Measurements from ENCODE around the gene PXMP2. TPM values are rescaled to one million over a fixed set of nuclear protein-coding genes. Genes with fewer than 3 reads are reported as not detected.

The PXMP2 gene
- total RNA-seq, 2 donors from 2014 or later, result 37.2 to 39.7 TPM

DNA sequence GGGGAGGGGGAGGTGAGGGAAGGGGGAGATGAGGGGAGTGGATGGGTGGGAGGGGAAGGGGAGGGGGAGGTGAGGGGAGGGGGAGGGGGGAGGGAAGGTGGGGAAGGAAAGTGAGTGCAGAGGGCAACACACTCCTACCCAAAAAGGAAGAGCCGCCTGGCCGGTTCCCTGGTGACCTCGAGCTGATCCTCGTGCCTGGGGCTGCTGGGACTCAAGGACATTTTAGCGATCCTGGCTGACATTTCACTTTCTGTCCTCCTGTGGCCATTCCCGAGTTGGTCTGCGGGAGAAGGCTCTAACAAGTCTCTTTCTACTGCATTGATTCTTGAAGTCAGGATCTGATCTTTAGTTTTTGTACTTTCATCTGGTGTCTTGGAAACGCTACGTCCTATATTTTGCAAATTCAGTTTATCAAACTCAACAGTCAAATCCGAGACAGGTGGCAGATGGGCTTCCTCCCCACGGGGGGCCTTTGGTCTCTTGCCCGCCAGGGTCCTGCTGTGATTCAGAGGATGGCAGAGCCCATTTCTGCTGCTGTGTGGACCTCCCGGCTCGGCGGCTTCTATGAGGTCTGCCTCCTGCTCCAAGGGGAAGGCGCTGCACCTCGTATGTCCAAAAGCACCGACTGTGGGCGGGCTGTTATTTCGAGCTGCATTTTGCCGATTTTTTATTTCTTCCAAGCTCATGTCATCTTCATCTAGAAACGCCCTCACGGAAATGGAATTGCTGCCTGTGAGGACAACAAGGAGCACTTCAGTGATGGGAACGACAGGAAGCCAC is 42.3 kb downstream of the PXMP2 start:
- Histone ChIP-seq H3K27ac (no peak overlapping the region), H3K4me1 (no peaks in the 10 kb centered on the region), H3K9me3 (no peaks in the 10 kb centered on the region), H3K27me3 (no peaks in the 10 kb centered on the region), H3K4me3 (no peak overlapping the region), H3K36me3 (replicated peaks in 1 of 2; ENCODE audit: insufficient read depth in 1 of 2, low read depth in 2 of 2) (peaks cover 4 to 54% of the 10 kb centered on the region in 2 donors)
- WGBS, 2 donors, result 86 to 89% methylated on average over 23 to 24 of the region's 24 CpGs
- intact Hi-C loops (cut with DNase I), result no loop called here
- no peak for TF ChIP-seq POLR2A (IDR thresholded peaks at IDR 0.05)
- TF ChIP-seq, protein P1, sequence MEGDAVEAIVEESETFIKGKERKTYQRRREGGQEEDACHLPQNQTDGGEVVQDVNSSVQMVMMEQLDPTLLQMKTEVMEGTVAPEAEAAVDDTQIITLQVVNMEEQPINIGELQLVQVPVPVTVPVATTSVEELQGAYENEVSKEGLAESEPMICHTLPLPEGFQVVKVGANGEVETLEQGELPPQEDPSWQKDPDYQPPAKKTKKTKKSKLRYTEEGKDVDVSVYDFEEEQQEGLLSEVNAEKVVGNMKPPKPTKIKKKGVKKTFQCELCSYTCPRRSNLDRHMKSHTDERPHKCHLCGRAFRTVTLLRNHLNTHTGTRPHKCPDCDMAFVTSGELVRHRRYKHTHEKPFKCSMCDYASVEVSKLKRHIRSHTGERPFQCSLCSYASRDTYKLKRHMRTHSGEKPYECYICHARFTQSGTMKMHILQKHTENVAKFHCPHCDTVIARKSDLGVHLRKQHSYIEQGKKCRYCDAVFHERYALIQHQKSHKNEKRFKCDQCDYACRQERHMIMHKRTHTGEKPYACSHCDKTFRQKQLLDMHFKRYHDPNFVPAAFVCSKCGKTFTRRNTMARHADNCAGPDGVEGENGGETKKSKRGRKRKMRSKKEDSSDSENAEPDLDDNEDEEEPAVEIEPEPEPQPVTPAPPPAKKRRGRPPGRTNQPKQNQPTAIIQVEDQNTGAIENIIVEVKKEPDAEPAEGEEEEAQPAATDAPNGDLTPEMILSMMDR (IDR thresholded peaks at IDR 0.05), result no peak
- ATAC-seq (no peak), DNase-seq (no peak)

DNA sequence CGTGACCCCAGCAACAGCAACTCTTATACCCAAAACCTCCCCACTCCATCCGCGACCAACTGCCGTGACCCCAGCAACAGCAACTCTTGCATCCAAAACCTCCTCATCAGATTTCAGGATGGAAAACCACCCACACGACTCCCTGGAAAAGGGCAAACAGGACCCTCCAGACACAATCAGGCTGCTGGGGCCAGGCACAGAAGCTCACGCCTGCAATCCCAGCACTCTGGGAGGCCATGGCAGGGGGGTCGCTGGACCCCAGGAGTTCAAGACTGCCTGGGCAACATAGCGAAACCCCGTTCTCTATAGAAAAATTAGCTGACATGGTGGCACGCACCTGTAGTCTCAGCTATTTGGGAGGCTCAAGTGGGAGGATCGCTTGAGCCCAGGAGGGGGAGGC is 43.0 kb downstream of the PXMP2 start:
- Histone ChIP-seq H3K36me3 (replicated peaks in 1 of 2; ENCODE audit: insufficient read depth in 1 of 2, low read depth in 2 of 2) (peaks cover 7 to 56% of the 10 kb centered on the region in 2 donors), H3K4me3 (no peak overlapping the region), H3K27ac (no peak overlapping the region), H3K4me1 (no peaks in the 10 kb centered on the region), H3K9me3 (no peaks in the 10 kb centered on the region), H3K27me3 (no peaks in the 10 kb centered on the region)
- TF ChIP-seq, protein P1 (IDR thresholded peaks at IDR 0.05), result no peak
- no peak for TF ChIP-seq POLR2A (IDR thresholded peaks at IDR 0.05)
- intact Hi-C loops (cut with DNase I), result no loop called here
- DNase-seq (no peak), ATAC-seq (no peak)
- WGBS, 2 donors, result 96 to 97% methylated on average over 9 to 11 of the region's 11 CpGs

DNA sequence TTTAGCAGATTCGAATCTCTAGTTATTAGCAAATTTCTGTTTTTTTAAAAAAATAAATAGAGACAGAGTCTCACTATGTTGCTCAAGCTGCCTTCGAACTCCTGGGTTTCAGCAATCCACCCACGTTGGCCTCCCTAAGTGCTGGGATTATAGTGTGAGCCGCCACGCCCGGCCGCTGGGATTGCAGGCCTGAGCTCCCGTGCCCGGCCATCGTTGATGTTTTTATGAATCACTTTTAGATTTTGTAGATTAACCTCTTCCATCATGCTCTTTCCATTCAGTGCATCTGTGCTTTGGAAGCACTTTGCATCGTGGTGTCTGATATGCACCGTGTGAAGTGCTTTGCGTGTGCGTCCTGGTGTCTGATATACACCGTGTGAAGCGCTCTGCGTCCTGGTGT is 44.2 kb downstream of the PXMP2 start:
- Histone ChIP-seq H3K9me3 (no peaks in the 10 kb centered on the region), H3K4me3 (no peak overlapping the region), H3K27me3 (no peaks in the 10 kb centered on the region), H3K36me3 (replicated peaks in 1 of 2; ENCODE audit: insufficient read depth in 1 of 2, low read depth in 2 of 2) (peaks cover 11 to 52% of the 10 kb centered on the region in 2 donors), H3K4me1 (no peaks in the 10 kb centered on the region), H3K27ac (no peak overlapping the region)
- no peak for TF ChIP-seq POLR2A (IDR thresholded peaks at IDR 0.05)
- ATAC-seq, result no peak
- DNase-seq, result no peak
- intact Hi-C loops (cut with DNase I), result no loop called here
- WGBS, 2 donors, result 88 to 92% methylated on average over 17 of the region's 17 CpGs

DNA sequence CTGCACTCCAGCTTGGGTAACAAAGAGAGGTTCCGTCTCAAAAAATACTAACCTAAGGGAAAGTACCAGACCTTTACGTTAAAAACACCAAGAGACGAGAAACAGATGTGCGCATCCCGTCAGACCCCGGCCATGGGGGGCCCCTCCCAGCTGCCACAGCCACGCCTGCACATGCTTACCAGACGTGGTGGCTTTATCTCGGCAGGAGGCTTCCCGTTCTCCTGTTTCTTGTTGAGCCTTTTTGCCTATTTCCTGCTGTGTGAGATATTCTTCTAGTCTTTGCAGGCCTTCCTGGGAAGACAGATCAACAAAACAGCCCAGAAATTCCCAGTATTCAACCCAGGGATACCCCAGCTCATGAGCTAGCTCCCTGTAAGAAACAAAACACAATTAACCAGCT is 46.8 kb downstream of the PXMP2 start:
- WGBS, 2 donors, result 78 to 87% methylated on average over 10 of the region's 10 CpGs
- peaks cover 11 to 51% of the 10 kb centered on the region in 2 donors for H3K36me3 ChIP-seq (replicated peaks in 1 of 2; ENCODE audit: insufficient read depth in 1 of 2, low read depth in 2 of 2)
- H3K4me3 ChIP-seq, result no peak overlapping the region
- H3K27ac ChIP-seq, result no peak overlapping the region
- ATAC-seq, result no peak
- intact Hi-C loops (cut with DNase I), result no loop called here
- no peaks in the 10 kb centered on the region for H3K4me1 ChIP-seq
- no peaks in the 10 kb centered on the region for H3K9me3 ChIP-seq
- no peaks in the 10 kb centered on the region for H3K27me3 ChIP-seq
- no peak for DNase-seq
- TF ChIP-seq POLR2A (IDR thresholded peaks at IDR 0.05), result no peak

DNA sequence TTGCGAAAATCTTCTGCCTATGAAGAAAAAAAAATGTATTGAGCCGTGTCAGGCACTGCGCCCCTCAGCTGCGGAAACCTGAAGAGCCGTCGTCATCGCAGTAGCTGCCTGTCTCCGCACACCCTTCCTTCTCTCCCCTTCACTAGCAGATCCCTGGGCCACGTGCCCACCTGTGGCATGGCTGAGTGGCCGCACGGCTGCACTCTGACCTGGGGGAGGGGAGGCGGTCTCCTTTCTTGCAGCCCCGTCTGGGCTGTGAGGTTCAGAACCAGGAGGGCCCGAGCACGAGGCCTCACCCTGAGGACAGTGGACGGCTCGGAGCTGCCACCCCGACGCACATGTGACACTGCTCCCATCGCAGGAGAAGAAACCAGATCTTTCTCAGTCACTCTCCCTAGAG is 48.1 kb downstream of the PXMP2 start:
- H3K27ac ChIP-seq, result no peak overlapping the region
- TF ChIP-seq, protein P1 (IDR thresholded peaks at IDR 0.05), result no peak
- no peak for TF ChIP-seq POLR2A (IDR thresholded peaks at IDR 0.05)
- no peaks in the 10 kb centered on the region for H3K4me1 ChIP-seq
- no peak for DNase-seq
- peaks cover 11 to 60% of the 10 kb centered on the region in 2 donors for H3K36me3 ChIP-seq (replicated peaks in 1 of 2; ENCODE audit: insufficient read depth in 1 of 2, low read depth in 2 of 2)
- 88 to 93% methylated on average over 20 of the region's 20 CpGs for WGBS, 2 donors
- no peak overlapping the region for H3K4me3 ChIP-seq
- no peaks in the 10 kb centered on the region for H3K9me3 ChIP-seq
- intact Hi-C loops (cut with DNase I), result no loop called here
- ATAC-seq, result no peak
- no peaks in the 10 kb centered on the region for H3K27me3 ChIP-seq

DNA sequence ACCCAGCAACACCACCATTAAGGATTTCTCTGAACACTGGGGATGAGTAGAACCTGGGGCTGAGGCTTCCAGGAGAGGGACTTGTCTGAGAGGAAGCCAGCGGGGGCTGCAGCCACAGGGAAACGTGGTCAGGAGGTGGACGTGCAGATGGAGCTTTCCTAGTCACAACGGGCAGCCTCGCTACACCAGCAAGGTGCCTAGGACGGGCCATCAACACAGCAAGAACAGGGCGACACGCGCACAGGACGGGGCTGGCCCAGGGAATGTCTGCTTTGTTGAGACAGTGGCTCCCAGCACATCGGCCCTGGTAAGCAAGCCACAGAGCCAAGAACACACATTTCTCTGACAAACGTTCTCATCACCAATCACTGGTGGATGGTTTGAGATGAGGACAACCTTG is 49.0 kb downstream of the PXMP2 start:
- ATAC-seq (no peak), DNase-seq (no peak)
- intact Hi-C loops (cut with DNase I), result no loop called here
- H3K4me3 ChIP-seq, result no peak overlapping the region
- no peaks in the 10 kb centered on the region for H3K9me3 ChIP-seq
- H3K27me3 ChIP-seq, result no peaks in the 10 kb centered on the region
- no peak overlapping the region for H3K27ac ChIP-seq
- TF ChIP-seq, protein P1 (IDR thresholded peaks at IDR 0.05), result no peak
- TF ChIP-seq POLR2A (IDR thresholded peaks at IDR 0.05), result no peak
- H3K36me3 ChIP-seq (replicated peaks in 1 of 2; ENCODE audit: insufficient read depth in 1 of 2, low read depth in 2 of 2), result peaks cover 11 to 63% of the 10 kb centered on the region in 2 donors
- 88 to 93% methylated on average over 11 to 12 of the region's 12 CpGs for WGBS, 2 donors
- H3K4me1 ChIP-seq, result no peaks in the 10 kb centered on the region
